Upper lobe of right lung (tissue), 1 donor: ENCODE measurements around the gene DHX34. TPM values are rescaled to one million over a fixed set of nuclear protein-coding genes. Genes with fewer than 3 reads are reported as not detected.
A peak's percentile ranks its signal among the peaks of the same experiment; 100 is the strongest.
"Not testable (repeated sequence)": the region's sequence is repeated elsewhere in the genome, so short reads cannot be mapped to it uniquely, and the experiment has no call there.

ENCODE experiments used
- ATAC-seq: fragments of 200-7000 bp; cut with Tn5 transposase; one replicate; pipeline ENCODE4 v1.9.1; 2020; ENCODE audit warnings: mild to moderate bottlenecking, moderate library complexity
- DNase-seq: peaks from one replicate; pipeline ENCODE4 v3.0.0-alpha.2; 2020
- H3K27ac ChIP-seq: fragments of 200-600 bp; one replicate; pipeline ENCODE4 v1.8.0; 2022
- H3K27me3 ChIP-seq: fragments of 200-600 bp; one replicate; pipeline ENCODE4 v1.8.0; 2022; ENCODE audit warnings: mild to moderate bottlenecking
- H3K36me3 ChIP-seq: fragments of 200-600 bp; one replicate; pipeline ENCODE4 v1.8.0; 2022
- H3K4me1 ChIP-seq: fragments of 200-600 bp; one replicate; pipeline ENCODE4 v1.8.0; 2022
- H3K4me3 ChIP-seq: fragments of 200-600 bp; one replicate; pipeline ENCODE4 v1.8.0; 2022; ENCODE audit warnings: mild to moderate bottlenecking
- H3K9me3 ChIP-seq: fragments of 200-600 bp; one replicate; pipeline ENCODE4 v1.8.0; 2022
- intact Hi-C: fragments of 100-400 bp; cut with DNase I; formaldehyde crosslinking; loops from one replicate; pipeline ENCODE4 v1.11.0; 2022
- total RNA-seq: library from RNA; stranded (reverse); fragmentation: NEBNext Ultra II Directional; extraction: Animal tissue kit (Norgen Biotek cat#: 25700); gene quantifications from one replicate; pipeline ENCODE4 v1.2.1, GENCODE V29; 2021
- TF ChIP-seq, protein P1 (sequence below): fragments of 200-600 bp; IDR thresholded peaks from one replicate; pipeline ENCODE4 v1.8.0; 2022; ENCODE audit warnings: antibody characterized with exemption
- donor health status: DM: no; HTN: yes; CAD: no; lungs with severe emphysema.

DHX34 gene
- total RNA-seq, 1 donor from 2014 or later = 15.8 TPM

DNA sequence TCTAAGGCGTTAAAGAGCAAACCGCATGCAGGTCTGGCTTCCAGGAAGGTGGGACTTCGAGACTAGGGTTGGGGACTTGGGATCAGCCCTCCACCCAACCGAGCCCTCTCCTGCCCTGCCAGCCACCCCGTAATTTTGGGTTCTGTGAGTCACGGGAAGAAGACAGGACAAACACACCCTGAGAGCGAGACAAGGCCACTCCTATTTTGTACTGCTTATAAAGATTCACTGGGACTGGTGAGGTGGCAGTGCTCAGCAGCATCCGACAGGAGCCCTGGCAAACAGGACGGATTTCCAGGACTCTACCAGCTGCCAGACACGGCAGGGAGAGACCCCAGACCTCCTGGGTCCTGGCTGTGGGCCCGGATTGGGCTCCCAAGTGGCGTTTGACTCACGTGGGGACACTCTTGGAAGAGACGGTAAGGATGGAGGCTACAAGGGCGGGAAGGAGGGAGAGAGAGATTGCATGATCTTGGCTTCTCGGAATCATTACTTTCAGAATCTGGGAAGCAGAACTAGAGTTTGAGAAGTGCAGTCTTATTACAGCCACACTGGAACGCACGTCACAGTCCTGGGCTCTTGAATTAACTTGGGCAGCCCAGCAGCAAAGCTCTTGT is 17.1 kb upstream of the DHX34 start, which contains the start of gene C5AR2:
C5AR2 (plus strand) TSS at position 245 of the 617 bp plus-strand sequence. CDS start 8,625 bp downstream, outside the sequence.
- Histone ChIP-seq H3K9me3 (no peaks in the 10 kb centered on the region), H3K4me3 (no peak within 1 kb of the TSS), H3K4me1 (peaks cover 12% of the 10 kb centered on the region), H3K27me3 (no peaks in the 10 kb centered on the region), H3K27ac (peak within 1 kb of the TSS; percentile 70), H3K36me3 (no peaks in the 10 kb centered on the region)
- DNase-seq (no peak), ATAC-seq (peak; percentile 39)
- intact Hi-C loops = no loop called here
- TF ChIP-seq, protein P1, sequence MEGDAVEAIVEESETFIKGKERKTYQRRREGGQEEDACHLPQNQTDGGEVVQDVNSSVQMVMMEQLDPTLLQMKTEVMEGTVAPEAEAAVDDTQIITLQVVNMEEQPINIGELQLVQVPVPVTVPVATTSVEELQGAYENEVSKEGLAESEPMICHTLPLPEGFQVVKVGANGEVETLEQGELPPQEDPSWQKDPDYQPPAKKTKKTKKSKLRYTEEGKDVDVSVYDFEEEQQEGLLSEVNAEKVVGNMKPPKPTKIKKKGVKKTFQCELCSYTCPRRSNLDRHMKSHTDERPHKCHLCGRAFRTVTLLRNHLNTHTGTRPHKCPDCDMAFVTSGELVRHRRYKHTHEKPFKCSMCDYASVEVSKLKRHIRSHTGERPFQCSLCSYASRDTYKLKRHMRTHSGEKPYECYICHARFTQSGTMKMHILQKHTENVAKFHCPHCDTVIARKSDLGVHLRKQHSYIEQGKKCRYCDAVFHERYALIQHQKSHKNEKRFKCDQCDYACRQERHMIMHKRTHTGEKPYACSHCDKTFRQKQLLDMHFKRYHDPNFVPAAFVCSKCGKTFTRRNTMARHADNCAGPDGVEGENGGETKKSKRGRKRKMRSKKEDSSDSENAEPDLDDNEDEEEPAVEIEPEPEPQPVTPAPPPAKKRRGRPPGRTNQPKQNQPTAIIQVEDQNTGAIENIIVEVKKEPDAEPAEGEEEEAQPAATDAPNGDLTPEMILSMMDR = no peak

DNA sequence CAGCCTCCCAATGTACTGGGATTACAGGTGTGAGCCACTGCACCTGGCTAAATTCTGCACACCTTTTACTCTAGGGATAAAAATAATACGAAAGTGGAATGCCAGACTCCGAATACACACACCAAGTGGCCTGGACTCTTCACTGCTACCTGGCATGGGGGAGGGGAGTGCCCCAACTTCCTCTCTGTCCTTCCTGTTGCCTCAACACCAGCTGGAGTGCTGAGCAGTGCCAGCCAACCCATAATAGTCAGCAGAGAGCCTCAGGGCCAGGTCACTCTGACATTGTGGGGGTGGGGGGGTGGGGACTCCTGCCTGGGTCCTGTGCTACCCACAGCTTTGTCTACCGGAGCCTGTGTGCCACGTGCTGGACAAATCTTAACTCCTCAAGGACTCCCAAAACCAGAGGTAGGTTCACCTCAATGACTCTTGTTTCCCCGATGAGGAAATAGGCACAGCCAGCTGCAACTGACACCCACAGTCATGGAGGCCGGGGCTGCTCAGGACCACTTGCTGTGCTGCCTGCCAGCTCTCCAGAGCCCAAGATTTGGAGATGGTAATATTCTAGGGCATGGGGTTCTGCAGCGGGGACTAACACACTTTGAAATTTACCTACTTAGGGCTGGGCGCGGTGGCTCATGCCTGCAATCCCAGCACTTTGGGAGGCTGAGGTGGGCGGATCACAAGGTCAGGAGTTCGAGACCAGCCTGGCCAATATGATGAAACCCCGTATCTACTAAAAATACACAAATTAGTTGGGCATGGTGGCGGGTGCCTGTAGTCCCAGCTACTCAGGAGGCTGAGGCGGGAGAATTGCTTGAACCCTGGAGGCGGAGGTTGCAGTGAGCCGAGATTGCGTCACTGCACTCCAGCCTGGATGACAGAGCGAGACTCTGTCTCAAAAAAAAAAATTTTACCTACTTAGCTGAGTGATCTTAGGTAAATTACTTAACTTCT is 12.1 kb upstream of the DHX34 start:
- DNase-seq (peak; percentile 87), ATAC-seq (peak; percentile 93)
- H3K27me3 ChIP-seq, H3K36me3 ChIP-seq, intact Hi-C loops, H3K9me3 ChIP-seq: not testable (repeated sequence)
- Histone ChIP-seq H3K4me1 (peaks cover 13% of the 10 kb centered on the region), H3K27ac (peak overlapping the region; percentile 51), H3K4me3 (peak overlapping the region; percentile 11)

DNA sequence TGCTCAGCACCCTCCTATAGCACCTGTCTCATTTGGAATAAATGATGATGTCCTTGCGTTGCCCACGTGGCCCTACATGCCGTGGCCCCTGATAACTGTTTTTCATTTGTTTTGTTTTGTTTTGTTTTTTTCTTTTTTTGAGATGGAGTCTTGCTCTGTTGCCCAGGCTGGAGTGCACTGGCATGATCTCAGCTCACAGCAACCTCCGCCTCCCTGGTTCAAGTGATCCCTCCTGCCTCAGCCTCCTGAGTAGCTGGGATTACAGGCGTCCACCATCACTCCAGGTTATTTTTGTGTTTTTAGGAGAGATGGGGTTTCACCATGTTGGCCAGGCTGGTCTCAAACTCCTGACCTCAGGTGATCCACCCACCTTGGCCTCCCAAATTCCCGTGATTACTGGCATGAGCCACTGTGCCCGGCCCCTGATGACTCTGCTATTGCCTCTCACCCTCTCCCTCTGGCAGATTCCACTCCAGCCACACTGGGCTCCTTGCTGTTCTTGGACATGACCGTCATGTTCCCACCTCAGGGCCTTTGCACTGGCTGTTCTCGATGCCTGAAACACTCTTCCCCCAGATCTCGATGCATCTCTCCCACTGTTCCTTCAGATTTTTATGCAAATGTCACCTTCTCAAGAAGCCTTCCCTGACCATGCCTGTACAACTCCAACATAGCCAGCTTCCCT is 9.8 kb upstream of the DHX34 start:
- Histone ChIP-seq H3K27ac (no peak overlapping the region), H3K9me3 (no peaks in the 10 kb centered on the region), H3K4me1 (peaks cover 13% of the 10 kb centered on the region), H3K27me3 (no peaks in the 10 kb centered on the region), H3K4me3 (no peak overlapping the region), H3K36me3 (no peaks in the 10 kb centered on the region)
- DNase-seq (no peak), ATAC-seq (no peak)
- TF ChIP-seq, protein P1 = no peak
- intact Hi-C loops = no loop called here

DNA sequence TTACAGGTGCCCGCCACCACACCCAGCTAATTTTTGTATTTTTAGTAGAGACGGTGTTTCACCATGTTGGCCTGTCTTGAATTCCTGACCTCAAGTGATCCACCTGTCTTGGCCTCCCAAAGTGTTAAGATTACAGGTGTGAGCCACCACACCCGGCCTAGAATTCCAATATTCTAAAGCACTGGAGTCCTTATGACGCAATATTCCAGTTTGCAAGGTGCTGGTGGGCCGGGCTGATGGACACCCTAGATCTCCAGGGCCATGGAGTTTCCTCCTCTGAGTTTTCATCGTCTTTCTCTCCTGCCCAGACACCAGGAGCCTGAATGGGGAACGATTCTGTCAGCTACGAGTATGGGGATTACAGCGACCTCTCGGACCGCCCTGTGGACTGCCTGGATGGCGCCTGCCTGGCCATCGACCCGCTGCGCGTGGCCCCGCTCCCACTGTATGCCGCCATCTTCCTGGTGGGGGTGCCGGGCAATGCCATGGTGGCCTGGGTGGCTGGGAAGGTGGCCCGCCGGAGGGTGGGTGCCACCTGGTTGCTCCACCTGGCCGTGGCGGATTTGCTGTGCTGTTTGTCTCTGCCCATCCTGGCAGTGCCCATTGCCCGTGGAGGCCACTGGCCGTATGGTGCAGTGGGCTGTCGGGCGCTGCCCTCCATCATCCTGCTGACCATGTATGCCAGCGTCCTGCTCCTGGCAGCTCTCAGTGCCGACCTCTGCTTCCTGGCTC is 8.5 kb upstream of the DHX34 start:
- TF ChIP-seq, protein P1 = no peak
- no peaks in the 10 kb centered on the region for H3K27me3 ChIP-seq
- H3K9me3 ChIP-seq = no peaks in the 10 kb centered on the region
- H3K36me3 ChIP-seq = no peaks in the 10 kb centered on the region
- no peak for DNase-seq
- H3K27ac ChIP-seq = no peak overlapping the region
- intact Hi-C loops = no loop called here
- ATAC-seq = no peak
- no peak overlapping the region for H3K4me3 ChIP-seq
- H3K4me1 ChIP-seq = peaks cover 13% of the 10 kb centered on the region

DNA sequence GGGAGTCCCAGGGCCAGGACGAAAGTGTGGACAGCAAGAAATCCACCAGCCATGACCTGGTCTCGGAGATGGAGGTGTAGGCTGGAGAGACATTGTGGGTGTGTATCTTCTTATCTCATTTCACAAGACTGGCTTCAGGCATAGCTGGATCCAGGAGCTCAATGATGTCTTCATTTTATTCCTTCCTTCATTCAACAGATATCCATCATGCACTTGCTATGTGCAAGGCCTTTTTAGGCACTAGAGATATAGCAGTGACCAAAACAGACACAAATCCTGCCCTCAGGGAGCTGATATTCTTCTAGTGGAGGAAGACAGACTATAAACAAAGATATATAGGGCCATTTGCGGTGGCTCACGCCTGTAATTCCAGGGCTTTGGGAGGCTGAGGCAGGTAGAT is 7.4 kb upstream of the DHX34 start:
- no peaks in the 10 kb centered on the region for H3K27me3 ChIP-seq
- DNase-seq = no peak
- TF ChIP-seq, protein P1 = no peak
- H3K4me3 ChIP-seq = no peak overlapping the region
- H3K27ac ChIP-seq = no peak overlapping the region
- no peaks in the 10 kb centered on the region for H3K36me3 ChIP-seq
- peaks cover 4% of the 10 kb centered on the region for H3K4me1 ChIP-seq
- intact Hi-C loops = no loop called here
- no peak for ATAC-seq
- H3K9me3 ChIP-seq = no peaks in the 10 kb centered on the region
